ENCODE measurements around the gene MAP2K6. TPM values are rescaled to one million over a fixed set of nuclear protein-coding genes. Genes with fewer than 3 reads are reported as not detected.
A peak's percentile ranks its signal among the peaks of the same experiment; 100 is the strongest.

The MAP2K6 gene
- total and polyA plus RNA-seq, 8 donors, result 1.0 to 25.5 (median 4.6) TPM; not detected in 1

- DNase-seq, result no peak
- TF ChIP-seq POLR2AphosphoS5 (IDR thresholded peaks at IDR 0.05) (no peak), POLR2A (IDR thresholded peaks at IDR 0.05) (no peak), EP300 (IDR thresholded peaks at IDR 0.05) (no peak)
- intact Hi-C loops (cut with DNase I; ENCODE audit: low total_unique reads), result no loop called here
- Histone ChIP-seq H3K4me1 (peaks cover 0 to 4% (median 0%) of the 10 kb centered on the region in 4 donors), H3K36me3 (no peaks in the 10 kb centered on the region), H3K9me3 (no peaks in the 10 kb centered on the region), H3K27me3 (no peaks in the 10 kb centered on the region), H3K4me3 (no peak overlapping the region), H3K27ac (no peak overlapping the region)
- WGBS, 5 donors, result 89 to 93% (median 91%) methylated on average over 7 of the region's 7 CpGs
Measured at GRCh38 chr17:69388822-69389442, 25.6 kb upstream of the MAP2K6 start.

- 28 to 66% (median 44%) methylated on average over 15 of the region's 15 CpGs for WGBS, 5 donors
- Histone ChIP-seq H3K4me3 (peak overlapping the region in 2 of 4 donors; percentile 22 to 24), H3K9me3 (no peaks in the 10 kb centered on the region), H3K27ac (peak overlapping the region in 3 of 5 donors; percentile 19 to 62 (median 30)), H3K27me3 (no peaks in the 10 kb centered on the region), H3K4me1 (peaks cover 0 to 4% (median 2%) of the 10 kb centered on the region in 4 donors), H3K36me3 (no peaks in the 10 kb centered on the region)
- intact Hi-C loops (cut with DNase I; ENCODE audit: low total_unique reads), result no loop called here
- TF ChIP-seq CTCF (IDR thresholded peaks at IDR 0.05) (no peak), EP300 (IDR thresholded peaks at IDR 0.05) (no peak), POLR2AphosphoS5 (IDR thresholded peaks at IDR 0.05) (no peak), POLR2A (IDR thresholded peaks at IDR 0.05) (no peak)
- DNase-seq, result peak in 1 of 2 donors; percentile 15
Measured at GRCh38 chr17:69390795-69391501, 23.5 kb upstream of the MAP2K6 start.

GRCh38 chr17:69401251-69401650, 13.2 kb upstream of the MAP2K6 start:
- no peak overlapping the region for H3K27ac ChIP-seq
- H3K27me3 ChIP-seq, result no peaks in the 10 kb centered on the region
- TF ChIP-seq POLR2A (IDR thresholded peaks at IDR 0.05), result no peak
- TF ChIP-seq POLR2AphosphoS5 (IDR thresholded peaks at IDR 0.05), result no peak
- TF ChIP-seq CTCF (IDR thresholded peaks at IDR 0.05), result no peak
- no peak for TF ChIP-seq EP300 (IDR thresholded peaks at IDR 0.05)
- no peak for DNase-seq
- no peaks in the 10 kb centered on the region for H3K36me3 ChIP-seq
- H3K4me3 ChIP-seq, result no peak overlapping the region
- WGBS, 5 donors, result 52 to 60% (median 58%) methylated on average over 3 of the region's 3 CpGs
- no peaks in the 10 kb centered on the region for H3K4me1 ChIP-seq
- H3K9me3 ChIP-seq, result peaks cover 0 to 9% (median 0%) of the 10 kb centered on the region in 4 donors
- intact Hi-C loops (cut with DNase I; ENCODE audit: low total_unique reads), result no loop called here

GRCh38 chr17:69402052-69402451, 12.4 kb upstream of the MAP2K6 start:
- no peak overlapping the region for H3K27ac ChIP-seq
- TF ChIP-seq POLR2AphosphoS5 (IDR thresholded peaks at IDR 0.05), result no peak
- no peak for TF ChIP-seq CTCF (IDR thresholded peaks at IDR 0.05)
- TF ChIP-seq EP300 (IDR thresholded peaks at IDR 0.05), result no peak
- no peak for TF ChIP-seq POLR2A (IDR thresholded peaks at IDR 0.05)
- H3K36me3 ChIP-seq, result no peaks in the 10 kb centered on the region
- H3K27me3 ChIP-seq, result no peaks in the 10 kb centered on the region
- no peak overlapping the region for H3K4me3 ChIP-seq
- WGBS, 5 donors, result 88 to 91% (median 90%) methylated on average over 7 of the region's 7 CpGs
- H3K4me1 ChIP-seq, result no peaks in the 10 kb centered on the region
- intact Hi-C loops (cut with DNase I; ENCODE audit: low total_unique reads), result no loop called here
- DNase-seq, result no peak
- H3K9me3 ChIP-seq, result peaks cover 0 to 9% (median 0%) of the 10 kb centered on the region in 4 donors
